Muscle layer of duodenum (tissue), 2 donors: ENCODE results near the gene SCN3B.

Source experiments
- H3K27ac ChIP-seq: one replicate; pipeline ENCODE4 v1.7.0; 2013; ENCODE audit warnings: mild to moderate bottlenecking, low read length
- H3K27me3 ChIP-seq: one replicate; pipeline ENCODE4 v1.7.0; 2013; ENCODE audit warnings: low read depth, mild to moderate bottlenecking, control low read depth, low read length
- H3K36me3 ChIP-seq, 2 donors: one replicate each; pipeline ENCODE4 v1.7.0; 2013; ENCODE audit warnings: low read length in 2 of 2, control low read depth in 1 of 2, mild to moderate bottlenecking in 1 of 2; ENCODE audit not compliant: insufficient read depth in 2 of 2, control insufficient read depth in 1 of 2
- H3K4me1 ChIP-seq, 2 donors: one replicate each; pipeline ENCODE4 v1.7.0; 2013; ENCODE audit warnings: low read length in 2 of 2, mild to moderate bottlenecking in 2 of 2, control low read depth in 1 of 2, moderate library complexity in 1 of 2; ENCODE audit not compliant: insufficient read depth in 2 of 2, control insufficient read depth in 1 of 2
- H3K4me3 ChIP-seq, 2 donors: one replicate each; pipeline ENCODE4 v1.7.0; 2013; ENCODE audit warnings: low read length in 2 of 2, low read depth in 1 of 2, mild to moderate bottlenecking in 1 of 2
- H3K9me3 ChIP-seq, 2 donors: one replicate each; pipeline ENCODE4 v1.7.0; 2013; ENCODE audit warnings: low read length in 2 of 2, control low read depth in 1 of 2, mild to moderate bottlenecking in 1 of 2; ENCODE audit not compliant: control insufficient read depth in 1 of 2
- donor health status: healthy.

SCN3B gene

DNA sequence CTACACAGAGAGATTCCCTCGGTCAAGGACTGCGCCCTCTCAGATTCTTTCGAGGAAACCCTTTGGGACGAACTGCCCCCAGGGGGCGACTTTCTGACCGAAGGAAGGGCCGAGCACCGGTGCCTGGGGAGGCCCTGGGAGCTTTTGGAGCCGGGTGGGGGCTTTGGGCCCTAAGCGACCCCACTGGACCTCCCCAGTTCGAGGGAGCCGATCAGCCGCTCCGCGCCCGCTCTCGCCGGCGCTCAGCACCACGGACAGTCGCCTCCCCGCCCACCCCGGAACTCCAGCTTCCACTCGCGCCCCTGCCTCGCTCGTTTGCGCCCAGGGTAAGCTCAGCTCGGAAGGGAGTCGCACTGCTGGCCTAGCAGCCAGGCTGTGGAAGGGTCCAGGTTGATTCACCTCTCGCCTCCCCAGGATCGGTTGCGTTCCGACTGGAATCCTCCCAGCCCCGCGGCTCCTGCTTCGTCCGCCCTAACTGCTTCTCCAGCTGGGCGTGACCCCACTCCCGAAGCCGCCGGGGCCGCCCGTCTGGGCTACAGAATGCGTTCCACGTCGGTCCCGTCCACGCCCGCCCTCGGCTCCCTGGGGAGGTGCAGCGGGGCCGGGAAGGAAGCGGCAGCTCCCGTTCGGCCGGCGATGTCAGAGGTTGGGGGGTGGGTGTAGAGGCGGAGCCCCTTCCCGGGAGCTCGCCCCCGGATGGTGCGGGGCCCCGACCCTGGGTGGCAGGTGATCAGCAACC lies 428 bp downstream of the SCN3B start:
- Histone ChIP-seq H3K9me3 (no peaks in the 10 kb centered on the region), H3K4me3 (peak overlapping the region; percentile 58 to 85), H3K36me3 (no peaks in the 10 kb centered on the region), H3K27me3 (peaks cover 18% of the 10 kb centered on the region), H3K4me1 (peaks cover 0 to 12% of the 10 kb centered on the region in 2 donors), H3K27ac (no peak overlapping the region)

- Histone ChIP-seq H3K27me3 (peaks cover 18% of the 10 kb centered on the region), H3K4me3 (peak overlapping the region; percentile 58 to 85), H3K36me3 (no peaks in the 10 kb centered on the region), H3K27ac (no peak overlapping the region), H3K4me1 (peaks cover 0 to 12% of the 10 kb centered on the region in 2 donors), H3K9me3 (no peaks in the 10 kb centered on the region)
Observed at GRCh38 chr11:123653483-123653826, 969 bp downstream of the SCN3B start.

- H3K4me1 ChIP-seq = peaks cover 0 to 12% of the 10 kb centered on the region in 2 donors
- H3K4me3 ChIP-seq = no peak overlapping the region
- no peaks in the 10 kb centered on the region for H3K9me3 ChIP-seq
- H3K36me3 ChIP-seq = no peaks in the 10 kb centered on the region
- H3K27me3 ChIP-seq = peaks cover 18% of the 10 kb centered on the region
- H3K27ac ChIP-seq = no peak overlapping the region
Observed at GRCh38 chr11:123652599-123652998, 1.8 kb downstream of the SCN3B start.

DNA sequence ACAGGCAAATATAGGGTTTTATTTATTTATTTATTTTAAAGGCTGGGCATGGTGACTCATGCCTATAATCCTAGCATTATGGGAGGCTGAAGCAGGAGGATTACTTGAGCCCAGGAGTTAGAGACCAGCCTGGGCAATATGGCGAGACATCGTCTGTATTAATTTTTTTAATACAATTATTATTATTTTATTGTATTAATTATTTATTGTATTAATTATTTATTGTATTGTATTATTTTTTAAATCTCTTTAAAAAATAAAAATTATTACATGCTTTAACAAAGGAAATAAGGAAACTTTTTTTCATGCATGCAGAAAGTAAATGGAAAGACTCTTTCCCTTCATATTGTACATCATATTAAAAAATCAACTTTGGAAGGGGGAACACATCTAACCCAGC lies 3.5 kb downstream of the SCN3B start:
- peaks cover 0 to 12% of the 10 kb centered on the region in 2 donors for H3K4me1 ChIP-seq
- no peak overlapping the region for H3K4me3 ChIP-seq
- H3K36me3 ChIP-seq = no peaks in the 10 kb centered on the region

DNA sequence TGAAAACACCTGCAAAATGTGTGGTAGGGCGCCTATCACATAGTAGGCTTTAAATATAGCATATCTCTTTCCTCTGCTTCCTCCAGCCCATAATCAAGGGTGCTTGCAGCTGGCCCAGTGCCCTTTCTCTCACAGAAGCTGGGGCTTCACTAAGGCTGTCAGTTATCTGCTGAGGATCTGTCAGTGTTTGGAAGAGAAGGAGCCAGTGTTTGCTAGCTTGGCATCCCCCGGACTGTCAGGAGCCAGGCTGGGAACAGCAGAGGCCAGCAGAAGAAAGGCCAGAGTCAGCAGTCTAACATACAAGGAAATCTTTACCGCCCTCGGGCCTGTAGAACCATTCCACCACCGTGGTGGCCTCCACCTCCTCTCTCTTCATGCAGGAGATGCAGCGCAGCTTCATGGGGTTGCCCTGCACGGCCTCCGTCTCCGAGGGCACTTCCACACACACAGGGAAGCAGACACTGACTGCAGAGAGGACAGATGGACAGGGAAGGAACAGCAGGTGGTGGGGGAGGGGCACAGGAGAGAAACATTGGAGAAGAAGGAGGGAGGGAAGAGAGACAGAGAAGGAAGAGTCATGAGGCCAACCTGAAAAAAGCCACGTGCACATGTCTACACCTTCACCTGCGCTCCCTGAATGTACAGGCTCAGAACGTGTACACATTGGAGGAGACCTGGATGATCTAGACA lies 9.0 kb downstream of the SCN3B start:
- no peaks in the 10 kb centered on the region for H3K4me1 ChIP-seq
- no peaks in the 10 kb centered on the region for H3K36me3 ChIP-seq
- H3K27me3 ChIP-seq = no peaks in the 10 kb centered on the region
- H3K27ac ChIP-seq = no peak overlapping the region
- H3K9me3 ChIP-seq = no peaks in the 10 kb centered on the region
- no peak overlapping the region for H3K4me3 ChIP-seq

More for the DNA sequence above, 3.5 kb downstream of the SCN3B start:
- Histone ChIP-seq H3K27ac (no peak overlapping the region), H3K9me3 (no peaks in the 10 kb centered on the region), H3K27me3 (peaks cover 18% of the 10 kb centered on the region)

DNA sequence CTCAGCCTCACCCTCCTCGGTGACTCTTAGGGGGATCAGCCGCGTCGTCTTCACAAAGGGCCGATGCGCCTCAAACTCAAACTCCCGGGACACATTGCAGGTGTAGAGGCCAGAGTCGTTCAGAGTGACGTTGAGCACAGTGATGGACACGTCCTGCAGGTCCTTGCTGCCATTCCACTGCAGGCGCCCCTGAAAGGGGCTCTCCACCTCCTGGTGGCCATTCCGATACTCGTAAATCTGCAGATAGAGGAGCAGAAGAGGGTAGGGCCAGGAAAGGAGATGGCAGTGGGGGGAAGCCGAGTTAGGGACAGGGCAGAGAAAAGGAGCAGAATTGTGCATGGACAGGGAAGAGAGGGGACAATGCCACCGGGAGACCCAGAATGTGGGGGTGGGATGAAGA lies 12.0 kb downstream of the SCN3B start:
- no peaks in the 10 kb centered on the region for H3K9me3 ChIP-seq
- no peaks in the 10 kb centered on the region for H3K4me1 ChIP-seq
- no peak overlapping the region for H3K27ac ChIP-seq
- no peaks in the 10 kb centered on the region for H3K27me3 ChIP-seq
- H3K36me3 ChIP-seq = no peaks in the 10 kb centered on the region
- H3K4me3 ChIP-seq = no peak overlapping the region

GRCh38 chr11:123641495-123641840 lies 13.0 kb downstream of the SCN3B start:
- Histone ChIP-seq H3K36me3 (no peaks in the 10 kb centered on the region), H3K4me3 (no peak overlapping the region), H3K27me3 (no peaks in the 10 kb centered on the region), H3K27ac (no peak overlapping the region), H3K4me1 (no peaks in the 10 kb centered on the region), H3K9me3 (no peaks in the 10 kb centered on the region)

GRCh38 chr11:123640677-123641494 lies 13.5 kb downstream of the SCN3B start:
- no peaks in the 10 kb centered on the region for H3K9me3 ChIP-seq
- H3K27me3 ChIP-seq = no peaks in the 10 kb centered on the region
- no peak overlapping the region for H3K27ac ChIP-seq
- H3K36me3 ChIP-seq = no peaks in the 10 kb centered on the region
- H3K4me3 ChIP-seq = no peak overlapping the region
- no peaks in the 10 kb centered on the region for H3K4me1 ChIP-seq

- no peak overlapping the region for H3K4me3 ChIP-seq
- no peaks in the 10 kb centered on the region for H3K4me1 ChIP-seq
- no peaks in the 10 kb centered on the region for H3K9me3 ChIP-seq
- no peak overlapping the region for H3K27ac ChIP-seq
- H3K27me3 ChIP-seq = no peaks in the 10 kb centered on the region
- H3K36me3 ChIP-seq = no peaks in the 10 kb centered on the region
Observed at GRCh38 chr11:123640029-123640428, 14.4 kb downstream of the SCN3B start.

DNA sequence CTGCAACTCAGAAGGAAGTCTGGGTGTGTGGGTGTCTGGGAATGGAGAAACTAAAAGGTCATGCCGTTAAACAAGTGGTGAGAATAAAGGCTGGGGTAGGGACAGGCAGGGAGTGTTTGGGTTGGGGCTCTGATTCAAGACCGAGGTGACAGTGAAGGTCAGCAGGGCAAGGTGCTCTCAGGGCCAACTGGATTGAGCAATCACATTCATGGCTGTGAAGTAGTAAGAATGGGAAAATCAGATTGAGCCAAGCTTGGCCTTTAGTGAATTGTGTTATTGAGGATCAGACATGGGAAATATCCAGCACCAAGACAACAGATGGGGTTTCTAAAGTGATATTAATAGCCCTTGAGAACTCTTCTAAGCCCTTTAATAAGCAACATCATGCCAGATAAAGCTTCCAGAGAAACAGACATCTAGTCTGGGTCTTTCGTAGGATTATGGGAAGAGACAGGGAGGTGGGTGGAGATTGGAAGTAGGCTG lies 24.3 kb downstream of the SCN3B start:
- no peaks in the 10 kb centered on the region for H3K27me3 ChIP-seq
- no peaks in the 10 kb centered on the region for H3K36me3 ChIP-seq
- no peak overlapping the region for H3K27ac ChIP-seq
- H3K4me1 ChIP-seq = no peaks in the 10 kb centered on the region
- H3K9me3 ChIP-seq = no peaks in the 10 kb centered on the region
- H3K4me3 ChIP-seq = no peak overlapping the region

- Histone ChIP-seq H3K27me3 (no peaks in the 10 kb centered on the region), H3K4me3 (no peak overlapping the region), H3K27ac (no peak overlapping the region), H3K36me3 (no peaks in the 10 kb centered on the region), H3K9me3 (no peaks in the 10 kb centered on the region), H3K4me1 (no peaks in the 10 kb centered on the region)
Observed at GRCh38 chr11:123628936-123629683, 25.3 kb downstream of the SCN3B start.
